Putamen (tissue), 1 donor: ENCODE data around the gene FIBCD1.
A peak's percentile ranks its signal among the peaks of the same experiment; 100 is the strongest.
"Not testable (repeated sequence)": the region's sequence is repeated elsewhere in the genome, so short reads cannot be mapped to it uniquely, and the experiment has no call there.

Experiments
- DNase-seq: peaks from one replicate; pipeline ENCODE4 v3.0.0-alpha.2; 2016; ENCODE audit warnings: low spot score

The FIBCD1 gene

GRCh38 chr9:130973686-130974281, 34.7 kb upstream of the FIBCD1 start:
- no peak for DNase-seq

GRCh38 chr9:130972957-130973685, 34.1 kb upstream of the FIBCD1 start:
- DNase-seq = no peak

GRCh38 chr9:130972277-130972956, 33.4 kb upstream of the FIBCD1 start:
- no peak for DNase-seq

- DNase-seq = no peak
These were observed 32.3 kb upstream of the FIBCD1 start for GRCh38 chr9:130971294-130971849.

- no peak for DNase-seq
These were observed 31.8 kb upstream of the FIBCD1 start for GRCh38 chr9:130970855-130971254.

- DNase-seq = no peak
These were observed 31.0 kb upstream of the FIBCD1 start for GRCh38 chr9:130970052-130970451.

- DNase-seq = no peak
These were observed 26.6 kb upstream of the FIBCD1 start for GRCh38 chr9:130965680-130966079.

GRCh38 chr9:130963916-130964315, 24.9 kb upstream of the FIBCD1 start:
- DNase-seq = no peak

- no peak for DNase-seq
These were observed 24.4 kb upstream of the FIBCD1 start for GRCh38 chr9:130963337-130963908.

GRCh38 chr9:130962418-130963316, 23.6 kb upstream of the FIBCD1 start:
- DNase-seq = no peak

GRCh38 chr9:130961511-130962300, 22.7 kb upstream of the FIBCD1 start:
- no peak for DNase-seq

- DNase-seq = no peak
These were observed 21.7 kb upstream of the FIBCD1 start for GRCh38 chr9:130960522-130961378.

- no peak for DNase-seq
These were observed 20.8 kb upstream of the FIBCD1 start for GRCh38 chr9:130959809-130960334.

GRCh38 chr9:130958564-130958963, 19.5 kb upstream of the FIBCD1 start:
- DNase-seq = not testable (repeated sequence)

GRCh38 chr9:130957451-130958203, 18.6 kb upstream of the FIBCD1 start:
- DNase-seq = no peak

- no peak for DNase-seq
These were observed 17.8 kb upstream of the FIBCD1 start for GRCh38 chr9:130956636-130957450.

GRCh38 chr9:130955947-130956621, 17.0 kb upstream of the FIBCD1 start:
- peak; percentile 58 for DNase-seq
